Cerebellar nuclear complex (tissue), 1 donor: Measurements from ENCODE around the gene XPC.
"Not testable (repeated sequence)": the region's sequence is repeated elsewhere in the genome, so short reads cannot be mapped to it uniquely, and the experiment has no call there.

Source experiments
- DNase-seq, 2 experiments: peaks; one replicate each; lab custom pipeline; 2025; lab: John Stamatoyannopoulos, UW

XPC gene

GRCh38 chr3:14133188-14133800 lies 45.1 kb downstream of the XPC start:
- no peak for DNase-seq

- no peak for DNase-seq
Measured at GRCh38 chr3:14132689-14133088, 45.7 kb downstream of the XPC start.

- no peak for DNase-seq
Measured at GRCh38 chr3:14132120-14132519, 46.3 kb downstream of the XPC start.

- no peak for DNase-seq
Measured at GRCh38 chr3:14131134-14131533, 47.3 kb downstream of the XPC start.

GRCh38 chr3:14130707-14131106 lies 47.7 kb downstream of the XPC start:
- DNase-seq = no peak

- DNase-seq = no peak
Measured at GRCh38 chr3:14130230-14130629, 48.2 kb downstream of the XPC start.

- no peak for DNase-seq
Measured at GRCh38 chr3:14129296-14129695, 49.1 kb downstream of the XPC start.

- DNase-seq = no peak
Measured at GRCh38 chr3:14128724-14129123, 49.7 kb downstream of the XPC start.

- no peak for DNase-seq
Measured at GRCh38 chr3:14127516-14128161, 50.8 kb downstream of the XPC start.

- no peak for DNase-seq
Measured at GRCh38 chr3:14126887-14127505, 51.4 kb downstream of the XPC start.

- no peak for DNase-seq
Measured at GRCh38 chr3:14126017-14126886, 52.1 kb downstream of the XPC start.

GRCh38 chr3:14125193-14126016 lies 53.0 kb downstream of the XPC start:
- no peak for DNase-seq

GRCh38 chr3:14124615-14125192 lies 53.7 kb downstream of the XPC start, which contains the start of the genes CHCHD4 and TMEM43:
TSS of gene CHCHD4 (minus strand) at chr3:14124870. CDS start at chr3:14124676, 194 bp downstream.
TSS of gene TMEM43 (plus strand) at chr3:14125052. CDS start at chr3:14125194, 142 bp downstream.
- DNase-seq = peak; percentile 62 to 97

- peak in 1 of 2 experiments; percentile 24 for DNase-seq
Measured at GRCh38 chr3:14124223-14124614, 54.2 kb downstream of the XPC start.

GRCh38 chr3:14123308-14124222 lies 54.8 kb downstream of the XPC start:
- DNase-seq = no peak

GRCh38 chr3:14122301-14122700 lies 56.1 kb downstream of the XPC start:
- DNase-seq = no peak

GRCh38 chr3:14121859-14122258 lies 56.5 kb downstream of the XPC start:
- no peak for DNase-seq

GRCh38 chr3:14120921-14121448 lies 57.4 kb downstream of the XPC start:
- not testable (repeated sequence) for DNase-seq

GRCh38 chr3:14120111-14120920 lies 58.1 kb downstream of the XPC start:
- no peak for DNase-seq
